Spleen (tissue), 11 donors: ENCODE measurements around the gene UNC13A. TPM values are rescaled to one million over a fixed set of nuclear protein-coding genes. Genes with fewer than 3 reads are reported as not detected.

Source experiments
- DNase-seq: peaks from one replicate; pipeline ENCODE4 v3.0.0-alpha.2; 2020
- H3K27ac ChIP-seq, 8 donors: fragments of 200-600 bp; sonication (generic) in 7 of 8; 1 replicate in 4 of 8; 2 replicates in 4 of 8; pipeline versions ENCODE4 v1.5.0 to v1.8.0; 2016 to 2021; ENCODE audit warnings: inconsistent platforms in 4 of 8, mild to moderate bottlenecking in 4 of 8, moderate library complexity in 1 of 8
- H3K27me3 ChIP-seq, 7 donors: fragments of 200-600 bp; sonication (generic) in 6 of 7; replicated peaks in 1 of 7; 1 replicate in 4 of 7; 2 replicates in 3 of 7; pipeline versions ENCODE4 v1.5.0 to v1.8.0; 2016 to 2021; ENCODE audit warnings: inconsistent platforms in 3 of 7, mild to moderate bottlenecking in 1 of 7
- H3K36me3 ChIP-seq, 6 donors: fragments of 200-600 bp; sonication (generic) in 5 of 6; 1 replicate in 4 of 6; 2 replicates in 2 of 6; pipeline versions ENCODE4 v1.5.0 to v1.8.0; 2016 to 2021; ENCODE audit warnings: inconsistent platforms in 2 of 6
- H3K4me1 ChIP-seq, 6 donors: fragments of 200-600 bp; sonication (generic) in 5 of 6; 1 replicate in 3 of 6; 2 replicates in 3 of 6; pipeline versions ENCODE4 v1.5.0 to v1.8.0; 2016 to 2021; ENCODE audit warnings: inconsistent platforms in 3 of 6
- H3K4me3 ChIP-seq, 8 donors: fragments of 200-600 bp; sonication (generic) in 7 of 8; 1 replicate in 4 of 8; 2 replicates in 4 of 8; pipeline versions ENCODE4 v1.5.0 to v1.8.0; 2016 to 2021; ENCODE audit warnings: inconsistent platforms in 4 of 8, mild to moderate bottlenecking in 4 of 8, moderate library complexity in 2 of 8
- H3K9me3 ChIP-seq, 8 donors: fragments of 200-600 bp; sonication (generic) in 7 of 8; 1 replicate in 4 of 8; 2 replicates in 4 of 8; pipeline versions ENCODE4 v1.5.0 to v1.8.0; 2016 to 2021; ENCODE audit warnings: inconsistent platforms in 4 of 8
- CTCF ChIP-seq, 11 experiments: fragments of 200-600 bp in 7 of 11; fragments of 450-650 bp in 4 of 11; sonication (generic) in 4 of 11; IDR thresholded peaks in 8 of 11; conservative IDR thresholded peaks in 3 of 11; 1 replicate in 7 of 11; 2 replicates in 4 of 11; pipeline versions ENCODE4 v1.4.0 to v1.8.0; 2016 to 2021; ENCODE audit warnings: antibody characterized with exemption in 11 of 11, inconsistent platforms in 4 of 11, mild to moderate bottlenecking in 1 of 11
- POLR2A ChIP-seq, 3 donors: fragments of 450-650 bp; IDR thresholded peaks; one replicate each; pipeline ENCODE4 v1.5.1; 2017; ENCODE audit warnings: antibody characterized with exemption in 3 of 3, mild to moderate bottlenecking in 1 of 3
- POLR2AphosphoS5 ChIP-seq, 3 donors: sonication (generic); formaldehyde crosslinking; IDR thresholded peaks; one replicate each; pipeline ENCODE4 v1.5.1; 2017; ENCODE audit warnings: antibody characterized with exemption in 3 of 3
- WGBS, 5 donors: extraction: QIAGEN DNeasy Blood & Tissue Kit in 3 of 5; methylation state at CpG; one replicate each; pipeline versions ENCODE4 v1.1.5 to v1.1.7; 2013 to 2018; 5-methylcytosine and 5-hydroxymethylcytosine counted together
- intact Hi-C: fragments of 100-400 bp; cut with DNase I; formaldehyde crosslinking; loops from one replicate; pipeline ENCODE4 v1.15.0; 2023; ENCODE audit warnings: low total_unique reads
- polyA plus RNA-seq, 3 donors: library from polyadenylated mRNA; stranded (reverse); fragments of 200-250 nt; gene quantifications; one replicate each; pipeline ENCODE4 v1.2.1, GENCODE V29; 2013
- total RNA-seq, 7 donors: library from RNA; depleted of rRNA in 3 of 7; stranded (reverse); fragments of >200 nt in 3 of 7; fragmentation: NEBNext Ultra II Directional in 4 of 7; extraction: Animal tissue kit (Norgen Biotek cat#: 25700) in 4 of 7; gene quantifications; one replicate each; pipeline versions ENCODE4 v1.1.0 to v1.2.1, GENCODE V29; 2016 to 2021
- donor health status: healthy with polysubstance abuse.
- donor health status: DM: no; HTN: no; CAD: no; lungs with moderate emphysema.
- donor health status: DM: no; HTN: no; CAD: no.
- donor health status: Bipolar disorder and iron deficiency.
- donor health status: healthy.
- donor health status: DM: no; HTN: no; CAD: no.
- donor health status: DM: yes; HTN: yes; CAD: no.

UNC13A gene
- total and polyA plus RNA-seq, 10 donors: 0.73 to 10.7 (median 5.0) TPM

DNA sequence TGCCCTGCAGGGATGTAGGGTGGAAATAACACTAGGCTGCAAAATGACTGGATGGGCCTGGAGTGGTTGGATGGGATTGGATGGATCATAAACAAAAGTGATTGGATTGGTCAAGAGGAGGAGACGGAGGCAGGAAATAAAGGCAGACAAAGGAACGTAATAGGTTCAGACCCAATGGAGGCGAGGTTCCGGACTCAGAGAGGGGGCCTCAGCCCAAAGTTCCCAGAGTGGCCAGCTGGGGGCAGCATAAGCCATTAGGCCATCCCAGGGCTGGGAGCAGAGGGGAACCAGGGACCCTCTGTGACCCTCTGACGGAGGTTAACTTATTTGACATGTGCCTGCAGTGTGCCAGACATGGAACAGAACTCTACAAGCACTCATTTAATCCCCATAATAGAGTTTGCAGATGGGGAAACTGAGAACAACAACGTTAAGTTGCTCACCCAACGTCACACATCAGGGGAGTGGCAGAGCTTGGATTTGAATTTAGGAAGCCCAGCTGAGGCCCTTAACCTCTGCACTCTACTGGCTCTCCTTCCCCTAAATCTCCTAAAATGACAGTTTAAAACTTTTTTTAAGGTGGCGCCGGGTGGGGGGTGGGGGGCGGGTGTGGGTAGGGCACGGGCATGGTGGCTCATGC, 15.8 kb upstream of the UNC13A start:
- H3K4me1 ChIP-seq: peaks cover 0 to 7% (median 2%) of the 10 kb centered on the region in 6 donors
- 26 to 51% (median 45%) methylated on average over 7 to 11 of the region's 11 CpGs for WGBS, 5 donors
- H3K27ac ChIP-seq: no peak overlapping the region
- intact Hi-C loops: no loop called here
- TF ChIP-seq CTCF (IDR thresholded peaks at IDR 0.05 in 8 of 11, conservative IDR thresholded peaks at IDR 0.05 in 3 of 11) (peak; percentile 84 to 96 (median 93)), POLR2AphosphoS5 (IDR thresholded peaks at IDR 0.05) (no peak), POLR2A (IDR thresholded peaks at IDR 0.05) (no peak)
- peaks cover 0 to 36% (median 0%) of the 10 kb centered on the region in 7 donors for H3K27me3 ChIP-seq
- DNase-seq: peak; percentile 89
- H3K36me3 ChIP-seq: no peaks in the 10 kb centered on the region
- no peak overlapping the region for H3K4me3 ChIP-seq
- H3K9me3 ChIP-seq: no peaks in the 10 kb centered on the region

DNA sequence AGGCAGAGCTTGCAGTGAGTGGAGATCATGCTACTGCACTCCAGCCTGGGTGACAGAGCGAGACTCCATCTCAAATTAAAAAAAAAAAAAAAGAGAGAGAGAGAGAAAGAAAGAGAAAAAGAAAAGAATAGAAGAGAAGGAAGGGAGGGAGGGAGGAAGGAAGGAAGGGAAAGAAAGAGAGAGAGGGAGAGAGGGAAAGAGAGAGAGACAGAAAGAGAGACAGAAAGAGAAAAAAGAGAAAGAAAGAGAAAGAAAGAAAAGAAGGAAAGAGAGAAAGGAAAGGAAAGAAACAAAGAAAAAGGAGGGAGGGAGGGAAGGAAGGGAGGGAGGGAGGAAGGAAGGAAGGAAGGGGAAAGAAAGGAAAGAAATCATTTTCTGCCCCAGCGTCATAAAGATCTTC, 7.0 kb upstream of the UNC13A start:
- WGBS, 5 donors: 56 to 76% (median 67%) methylated on average over 2 of the region's 2 CpGs
- intact Hi-C loops: no loop called here
- H3K9me3 ChIP-seq: no peaks in the 10 kb centered on the region
- H3K36me3 ChIP-seq: no peaks in the 10 kb centered on the region
- TF ChIP-seq POLR2A (IDR thresholded peaks at IDR 0.05): no peak
- no peak for TF ChIP-seq POLR2AphosphoS5 (IDR thresholded peaks at IDR 0.05)
- TF ChIP-seq CTCF (IDR thresholded peaks at IDR 0.05 in 8 of 11, conservative IDR thresholded peaks at IDR 0.05 in 3 of 11): no peak
- DNase-seq: no peak
- H3K27ac ChIP-seq: no peak overlapping the region
- no peak overlapping the region for H3K4me3 ChIP-seq
- H3K4me1 ChIP-seq: no peaks in the 10 kb centered on the region
- peaks cover 0 to 84% (median 4%) of the 10 kb centered on the region in 7 donors for H3K27me3 ChIP-seq

- intact Hi-C loops: no loop called here
- H3K27me3 ChIP-seq: peaks cover 0 to 84% (median 21%) of the 10 kb centered on the region in 7 donors
- no peaks in the 10 kb centered on the region for H3K36me3 ChIP-seq
- H3K4me1 ChIP-seq: peaks cover 3 to 10% (median 8%) of the 10 kb centered on the region in 6 donors
- 76 to 87% (median 81%) methylated on average over 4 of the region's 4 CpGs for WGBS, 5 donors
- no peak overlapping the region for H3K27ac ChIP-seq
- no peak for TF ChIP-seq POLR2A (IDR thresholded peaks at IDR 0.05)
- TF ChIP-seq CTCF (IDR thresholded peaks at IDR 0.05 in 8 of 11, conservative IDR thresholded peaks at IDR 0.05 in 3 of 11): no peak
- TF ChIP-seq POLR2AphosphoS5 (IDR thresholded peaks at IDR 0.05): no peak
- H3K9me3 ChIP-seq: no peaks in the 10 kb centered on the region
- no peak for DNase-seq
- H3K4me3 ChIP-seq: no peak overlapping the region
These were observed 4.4 kb upstream of the UNC13A start for GRCh38 chr19:17692566-17692965.

- DNase-seq: no peak
- Histone ChIP-seq H3K4me3 (no peak overlapping the region), H3K4me1 (peaks cover 11 to 32% (median 23%) of the 10 kb centered on the region in 6 donors), H3K36me3 (no peaks in the 10 kb centered on the region), H3K9me3 (no peaks in the 10 kb centered on the region), H3K27me3 (peaks cover 3 to 92% (median 42%) of the 10 kb centered on the region in 7 donors), H3K27ac (no peak overlapping the region)
- TF ChIP-seq CTCF (IDR thresholded peaks at IDR 0.05 in 8 of 11, conservative IDR thresholded peaks at IDR 0.05 in 3 of 11) (no peak), POLR2AphosphoS5 (IDR thresholded peaks at IDR 0.05) (no peak), POLR2A (IDR thresholded peaks at IDR 0.05) (no peak)
- 59 to 67% (median 66%) methylated on average over 10 of the region's 10 CpGs for WGBS, 5 donors
- intact Hi-C loops: no loop called here
These were observed 870 bp upstream of the UNC13A start for GRCh38 chr19:17688853-17689595.
